ENCODE data around the gene FYB1. TPM values are rescaled to one million over a fixed set of nuclear protein-coding genes. Genes with fewer than 3 reads are reported as not detected.

Gene FYB1
- total and polyA plus RNA-seq, 9 donors = 1.1 to 12.4 (median 3.6) TPM

- Histone ChIP-seq H3K27me3 (no peaks in the 10 kb centered on the region), H3K4me1 (ENCODE audit: insufficient read depth) (no peaks in the 10 kb centered on the region), H3K27ac (no peak overlapping the region), H3K4me3 (no peak overlapping the region), H3K36me3 (no peaks in the 10 kb centered on the region), H3K9me3 (no peaks in the 10 kb centered on the region)
- intact Hi-C loops (cut with DNase I) = loop anchor here in 2 of 4 donors (5.0 to 10.0 kb wide), 2 partner anchors 348 to 356 kb away; no protein-coding TSS in a partner anchor
- no peak for DNase-seq
- no peak for TF ChIP-seq EP300 (IDR thresholded peaks at IDR 0.05)
- TF ChIP-seq POLR2A (IDR thresholded peaks at IDR 0.05) = no peak
- TF ChIP-seq, protein P1, sequence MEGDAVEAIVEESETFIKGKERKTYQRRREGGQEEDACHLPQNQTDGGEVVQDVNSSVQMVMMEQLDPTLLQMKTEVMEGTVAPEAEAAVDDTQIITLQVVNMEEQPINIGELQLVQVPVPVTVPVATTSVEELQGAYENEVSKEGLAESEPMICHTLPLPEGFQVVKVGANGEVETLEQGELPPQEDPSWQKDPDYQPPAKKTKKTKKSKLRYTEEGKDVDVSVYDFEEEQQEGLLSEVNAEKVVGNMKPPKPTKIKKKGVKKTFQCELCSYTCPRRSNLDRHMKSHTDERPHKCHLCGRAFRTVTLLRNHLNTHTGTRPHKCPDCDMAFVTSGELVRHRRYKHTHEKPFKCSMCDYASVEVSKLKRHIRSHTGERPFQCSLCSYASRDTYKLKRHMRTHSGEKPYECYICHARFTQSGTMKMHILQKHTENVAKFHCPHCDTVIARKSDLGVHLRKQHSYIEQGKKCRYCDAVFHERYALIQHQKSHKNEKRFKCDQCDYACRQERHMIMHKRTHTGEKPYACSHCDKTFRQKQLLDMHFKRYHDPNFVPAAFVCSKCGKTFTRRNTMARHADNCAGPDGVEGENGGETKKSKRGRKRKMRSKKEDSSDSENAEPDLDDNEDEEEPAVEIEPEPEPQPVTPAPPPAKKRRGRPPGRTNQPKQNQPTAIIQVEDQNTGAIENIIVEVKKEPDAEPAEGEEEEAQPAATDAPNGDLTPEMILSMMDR (IDR thresholded peaks at IDR 0.05) = no peak
- WGBS, 3 donors = 79 to 81% (median 80%) methylated on average over 2 of the region's 2 CpGs
Measured at GRCh38 chr5:39216631-39217030, 2.7 kb downstream of the FYB1 start.

DNA sequence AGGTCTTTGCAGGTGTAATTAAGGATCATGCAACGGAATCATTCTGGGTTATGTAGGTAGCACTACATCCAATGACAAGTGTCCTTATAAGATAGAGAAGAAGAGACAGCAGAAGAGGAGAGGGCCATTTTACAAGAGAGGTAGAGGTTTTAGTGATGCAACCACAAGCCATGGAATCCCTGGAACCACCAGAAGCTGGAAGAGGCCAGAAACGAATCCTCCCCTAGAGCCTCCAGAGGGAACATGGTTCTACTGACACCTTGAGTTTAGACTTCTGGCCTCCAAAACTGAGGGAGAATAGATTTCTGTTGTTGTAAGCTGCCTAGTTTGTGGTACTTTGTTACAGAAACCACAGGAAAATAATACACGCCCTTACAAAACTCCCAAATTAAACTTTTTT, 3.5 kb downstream of the FYB1 start:
- no peaks in the 10 kb centered on the region for H3K27me3 ChIP-seq
- DNase-seq = no peak
- no peaks in the 10 kb centered on the region for H3K4me1 ChIP-seq (ENCODE audit: insufficient read depth)
- no peaks in the 10 kb centered on the region for H3K9me3 ChIP-seq
- TF ChIP-seq, protein P1 (IDR thresholded peaks at IDR 0.05) = no peak
- TF ChIP-seq EP300 (IDR thresholded peaks at IDR 0.05) (no peak), POLR2A (IDR thresholded peaks at IDR 0.05) (no peak)
- no peak overlapping the region for H3K4me3 ChIP-seq
- H3K36me3 ChIP-seq = no peaks in the 10 kb centered on the region
- WGBS, 3 donors = 52 to 63% (median 56%) methylated on average over 3 of the region's 3 CpGs
- intact Hi-C loops (cut with DNase I) = loop anchor here in 2 of 4 donors (5.0 to 10.0 kb wide), 2 partner anchors 349 to 356 kb away; no protein-coding TSS in a partner anchor
- no peak overlapping the region for H3K27ac ChIP-seq

- Histone ChIP-seq H3K27me3 (no peaks in the 10 kb centered on the region), H3K27ac (no peak overlapping the region), H3K4me3 (no peak overlapping the region), H3K4me1 (ENCODE audit: insufficient read depth) (no peaks in the 10 kb centered on the region), H3K9me3 (no peaks in the 10 kb centered on the region), H3K36me3 (no peaks in the 10 kb centered on the region)
- intact Hi-C loops (cut with DNase I) = loop anchor here in 2 of 4 donors (5.0 to 10.0 kb wide), 2 partner anchors 350 to 357 kb away; no protein-coding TSS in a partner anchor
- 74 to 82% (median 78%) methylated on average over 6 of the region's 6 CpGs for WGBS, 3 donors
- no peak for DNase-seq
- TF ChIP-seq EP300 (IDR thresholded peaks at IDR 0.05) (no peak), POLR2A (IDR thresholded peaks at IDR 0.05) (no peak)
- TF ChIP-seq, protein P1 (IDR thresholded peaks at IDR 0.05) = no peak
Measured at GRCh38 chr5:39214912-39215709, 4.3 kb downstream of the FYB1 start.

DNA sequence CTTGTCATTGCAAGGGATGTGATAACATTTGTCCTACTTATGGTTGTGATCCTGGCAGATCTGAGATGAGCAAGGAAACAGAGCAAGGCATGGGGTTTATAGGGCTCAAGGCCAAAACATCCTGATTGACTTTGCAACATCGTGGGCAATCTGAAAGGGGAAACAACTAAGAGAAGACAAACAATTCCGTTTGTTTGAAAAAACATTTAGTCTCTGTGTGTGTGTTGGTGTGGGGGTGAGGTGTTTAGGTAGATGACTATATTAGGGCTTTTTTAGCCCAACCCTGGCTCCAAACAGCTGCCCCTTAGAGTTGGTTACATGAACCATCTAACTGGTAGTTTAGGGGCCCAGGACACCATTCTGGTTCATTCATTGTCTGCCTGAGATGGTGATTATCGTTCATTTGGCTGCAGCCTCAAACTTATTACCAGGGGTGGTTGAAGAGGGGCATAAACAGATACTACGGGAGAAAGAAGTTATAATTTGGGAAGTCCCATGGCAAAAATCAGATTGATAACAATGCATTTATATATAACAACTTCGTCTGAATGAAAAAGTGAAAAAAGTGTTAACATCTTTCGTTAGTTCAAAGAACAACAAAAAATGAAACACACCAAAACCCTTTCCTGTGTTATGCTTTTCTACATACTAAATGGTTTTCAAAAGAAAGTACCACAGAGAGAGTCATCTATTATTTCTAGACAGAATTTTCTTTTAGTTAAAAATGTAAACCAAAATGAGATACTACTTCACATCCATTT, 5.7 kb downstream of the FYB1 start:
- Histone ChIP-seq H3K27me3 (no peaks in the 10 kb centered on the region), H3K9me3 (no peaks in the 10 kb centered on the region), H3K27ac (no peak overlapping the region), H3K4me1 (ENCODE audit: insufficient read depth) (no peaks in the 10 kb centered on the region), H3K4me3 (no peak overlapping the region), H3K36me3 (no peaks in the 10 kb centered on the region)
- intact Hi-C loops (cut with DNase I) = loop anchor here in 1 of 4 donors (10.0 kb wide), 1 partner anchor 351 kb away; no protein-coding TSS in a partner anchor
- DNase-seq = no peak
- WGBS, 3 donors = 54 to 68% (median 62%) methylated on average over 6 of the region's 6 CpGs
- TF ChIP-seq EP300 (IDR thresholded peaks at IDR 0.05) (no peak), POLR2A (IDR thresholded peaks at IDR 0.05) (no peak)
- TF ChIP-seq, protein P1 (IDR thresholded peaks at IDR 0.05) = no peak
